GM12875 (cell line): ENCODE measurements around the gene TMBIM1.

Experiments used
- H3K4me3 ChIP-seq: one replicate; pipeline ENCODE4 v1.5.1; 2011; ENCODE audit warnings: low read depth, low read length, control low read depth
- CTCF ChIP-seq: IDR thresholded peaks from 2 replicates; pipeline ENCODE4 v1.5.1; 2011; ENCODE audit warnings: low read depth, mild to moderate bottlenecking, control low read depth, inconsistent platforms, low read length, moderate library complexity, borderline replicate concordance; ENCODE audit not compliant: insufficient read depth

The TMBIM1 gene

GRCh38 chr2:218296200-218296599 lies 3.9 kb upstream of the TMBIM1 start:
- no peak overlapping the region for H3K4me3 ChIP-seq
- no peak for TF ChIP-seq CTCF

- no peak overlapping the region for H3K4me3 ChIP-seq
- TF ChIP-seq CTCF, result no peak
Observed at GRCh38 chr2:218295029-218295428, 2.7 kb upstream of the TMBIM1 start.

- TF ChIP-seq CTCF, result no peak
- H3K4me3 ChIP-seq, result no peak overlapping the region
Observed at GRCh38 chr2:218294430-218295022, 2.2 kb upstream of the TMBIM1 start.

GRCh38 chr2:218293715-218294429 lies 1.6 kb upstream of the TMBIM1 start:
- no peak for TF ChIP-seq CTCF
- H3K4me3 ChIP-seq, result no peak overlapping the region

GRCh38 chr2:218291318-218292047 lies 820 bp downstream of the TMBIM1 start:
- TF ChIP-seq CTCF, result no peak
- peak overlapping the region; percentile 79 for H3K4me3 ChIP-seq

- no peak for TF ChIP-seq CTCF
- H3K4me3 ChIP-seq, result peak overlapping the region; percentile 79
Observed at GRCh38 chr2:218290316-218291261, 1.7 kb downstream of the TMBIM1 start.
